Endothelial cell of umbilical vein (primary cell): ENCODE data around the gene GCAT. TPM values are rescaled to one million over a fixed set of nuclear protein-coding genes. Genes with fewer than 3 reads are reported as not detected.

ENCODE experiments used
- BruUV-seq: library from RNA; stranded (reverse); fragments of 400-500 nt; replicated peaks from 2 replicates; lab custom pipeline; 2021; lab: Mats Ljungman, UMichigan
- CTCF ChIA-PET: fragments of 300-600, 350-600 bp; sonication (Branson Sonifier 250); formaldehyde crosslinking; loops from one replicate; lab custom pipeline; 2021; ENCODE audit warnings: antibody characterized with exemption, inconsistent platforms; lab: Charles Lee
- POLR2A ChIA-PET: fragments of 300-600, 350-600 bp; sonication (Branson Sonifier 250); formaldehyde crosslinking; loops from one replicate; lab custom pipeline; 2021; ENCODE audit warnings: antibody characterized with exemption, inconsistent platforms; lab: Charles Lee
- DNase-seq: peaks from one replicate; pipeline ENCODE4 v3.0.0-alpha.2; 2011; ENCODE audit warnings: low read depth, low spot score
- FAIRE-seq: peaks from 2 replicates; lab custom pipeline; 2011; peaks lifted over from hg19 to GRCh38; lab: Jason Lieb, UNC
- H2AFZ ChIP-seq: 2 replicates; pipeline ENCODE4 v1.6.0; 2012; ENCODE audit warnings: low read depth, low read length, control low read depth, inconsistent platforms
- H3K27ac ChIP-seq: 2 replicates; pipeline ENCODE4 v1.5.1; 2011; ENCODE audit warnings: low read depth, mild to moderate bottlenecking, control low read depth, low read length, moderate library complexity; ENCODE audit not compliant: insufficient read depth
- H3K27me3 ChIP-seq, 2 experiments: 2 replicates each; pipeline versions ENCODE4 v1.6.0 to v1.6.1; 2011; ENCODE audit warnings: low read length in 2 of 2, mixed read lengths in 1 of 2; ENCODE audit not compliant: control insufficient read depth in 2 of 2, insufficient read depth in 2 of 2
- H3K36me3 ChIP-seq, 2 experiments: 2 replicates in 1 of 2; 3 replicates in 1 of 2; pipeline ENCODE4 v1.5.1; 2011; ENCODE audit warnings: low read length in 2 of 2, mild to moderate bottlenecking in 1 of 2, moderate library complexity in 1 of 2; ENCODE audit not compliant: control insufficient read depth in 2 of 2, insufficient read depth in 2 of 2; ENCODE audit errors: extremely low read depth in 1 of 2
- H3K4me1 ChIP-seq: 3 replicates; pipeline ENCODE4 v1.5.1; 2011; ENCODE audit warnings: mild to moderate bottlenecking, low read length; ENCODE audit not compliant: control insufficient read depth, insufficient read depth; ENCODE audit errors: extremely low read depth
- H3K4me2 ChIP-seq: 2 replicates; pipeline ENCODE4 v1.6.1; 2011; ENCODE audit warnings: low read length, control low read depth, mixed read lengths; ENCODE audit not compliant: insufficient read depth
- H3K4me3 ChIP-seq, 3 experiments: fragments of 200-600 bp in 1 of 3; sonication (generic), shearing (Covaris generic) in 1 of 3; replicated peaks in 1 of 3; 2 replicates each; pipeline ENCODE4 v1.5.1; 2011 to 2016; ENCODE audit warnings: control low read depth in 3 of 3, low read length in 3 of 3, mild to moderate bottlenecking in 2 of 3, inconsistent platforms in 1 of 3, low read depth in 1 of 3, moderate library complexity in 1 of 3; ENCODE audit not compliant: insufficient read depth in 1 of 3
- H3K79me2 ChIP-seq: 2 replicates; pipeline ENCODE4 v1.6.0; 2012; ENCODE audit warnings: low read length, inconsistent platforms; ENCODE audit not compliant: control insufficient read depth, insufficient read depth
- H3K9ac ChIP-seq: replicated peaks from 2 replicates; pipeline ENCODE3; 2011; ENCODE audit warnings: low read length, control low read depth; ENCODE audit not compliant: insufficient read depth; ENCODE audit errors: extremely low read depth
- H3K9me1 ChIP-seq: replicated peaks from 3 replicates; pipeline ENCODE4 v1.6.0; 2011; ENCODE audit warnings: mild to moderate bottlenecking, low read length; ENCODE audit not compliant: control insufficient read depth, insufficient read depth; ENCODE audit errors: extremely low read depth
- H3K9me3 ChIP-seq: replicated peaks from 2 replicates; pipeline ENCODE4 v1.5.1; 2012; ENCODE audit warnings: low read length, inconsistent platforms; ENCODE audit not compliant: control insufficient read depth, insufficient read depth
- H4K20me1 ChIP-seq: replicated peaks from 2 replicates; pipeline ENCODE3; 2011; ENCODE audit warnings: mild to moderate bottlenecking, low read length; ENCODE audit not compliant: control insufficient read depth, insufficient read depth; ENCODE audit errors: extremely low read depth
- EZH2 ChIP-seq: IDR thresholded peaks from 2 replicates; pipeline ENCODE4 v1.6.1; 2012; ENCODE audit warnings: borderline replicate concordance, low read depth, mild to moderate bottlenecking, moderate library complexity, low read length, inconsistent platforms; ENCODE audit not compliant: severe bottlenecking
- FOS ChIP-seq: IDR thresholded peaks from 2 replicates; pipeline ENCODE4 v1.6.1; 2011; ENCODE audit warnings: mild to moderate bottlenecking, low read length, moderate library complexity, borderline replicate concordance; ENCODE audit not compliant: insufficient read depth
- GATA2 ChIP-seq: IDR thresholded peaks from 2 replicates; pipeline ENCODE4 v1.7.0; 2011; ENCODE audit warnings: low read depth, mild to moderate bottlenecking, moderate library complexity, mixed read lengths, low read length; ENCODE audit not compliant: insufficient read length, insufficient read depth
- JUN ChIP-seq: IDR thresholded peaks from 2 replicates; pipeline ENCODE4 v1.6.1; 2011; ENCODE audit warnings: borderline replicate concordance, low read depth; ENCODE audit not compliant: insufficient read length, insufficient read depth
- MYC ChIP-seq: IDR thresholded peaks from one replicate; pipeline ENCODE4 v1.6.1; 2011; ENCODE audit warnings: mild to moderate bottlenecking, low read depth, low read length
- POLR2A ChIP-seq: IDR thresholded peaks from 2 replicates; pipeline ENCODE4 v1.6.1; 2012; ENCODE audit warnings: low read depth, mild to moderate bottlenecking, control low read depth, low read length
- POLR2AphosphoS5 ChIP-seq: IDR thresholded peaks from 2 replicates; pipeline ENCODE4 v1.6.1; 2012; ENCODE audit warnings: low read depth, mild to moderate bottlenecking, control low read depth, low read length, moderate library complexity; ENCODE audit not compliant: insufficient read depth
- dilution Hi-C: fragments of 300-500 bp; cut with MboI; formaldehyde crosslinking; loops from one replicate; pipeline ENCODE4 v1.15.0; 2019; ENCODE audit warnings: low sequenced_read_pairs; ENCODE audit not compliant: extremely low pct_ligation_motif_present
- intact Hi-C: fragments of 100-400 bp; cut with micrococcal nuclease; formaldehyde crosslinking; loops from one replicate; pipeline ENCODE4 v1.10.0; 2022
- polyA plus RNA-seq, 4 experiments: library from polyadenylated mRNA; depleted of rRNA in 3 of 4; stranded (reverse) in 3 of 4; unstranded in 1 of 4; fragments of >200 nt; gene quantifications; 2 replicates each; pipeline versions ENCODE4 v1.2.1 to v1.2.3, GENCODE V29; 2011 to 2012; ENCODE audit warnings: missing spikeins in 1 of 4
- total RNA-seq: library from RNA; stranded (reverse); gene quantifications from 2 replicates; pipeline ENCODE4 v1.2.3, GENCODE V29; 2021
- TF ChIP-seq, protein P1 (sequence below), 2 donors: IDR thresholded peaks; 1 replicate in 1 of 2; 2 replicates in 1 of 2; pipeline ENCODE4 v1.5.1; 2011; ENCODE audit warnings: low read length in 2 of 2, mild to moderate bottlenecking in 2 of 2, moderate library complexity in 2 of 2, control low read depth in 1 of 2, inconsistent platforms in 1 of 2, low read depth in 1 of 2; ENCODE audit not compliant: insufficient read depth in 1 of 2; ENCODE audit errors: extremely low read depth in 1 of 2
- TF ChIP-seq, protein P2 (sequence below): IDR thresholded peaks from 2 replicates; pipeline ENCODE4 v1.6.1; 2011; ENCODE audit not compliant: insufficient read depth, insufficient read length

The GCAT gene
- total and polyA plus RNA-seq, 2 donors (not counting 3 experiments of a cell fraction or from before 2014, with no cell fraction given), result 19.7 TPM

DNA sequence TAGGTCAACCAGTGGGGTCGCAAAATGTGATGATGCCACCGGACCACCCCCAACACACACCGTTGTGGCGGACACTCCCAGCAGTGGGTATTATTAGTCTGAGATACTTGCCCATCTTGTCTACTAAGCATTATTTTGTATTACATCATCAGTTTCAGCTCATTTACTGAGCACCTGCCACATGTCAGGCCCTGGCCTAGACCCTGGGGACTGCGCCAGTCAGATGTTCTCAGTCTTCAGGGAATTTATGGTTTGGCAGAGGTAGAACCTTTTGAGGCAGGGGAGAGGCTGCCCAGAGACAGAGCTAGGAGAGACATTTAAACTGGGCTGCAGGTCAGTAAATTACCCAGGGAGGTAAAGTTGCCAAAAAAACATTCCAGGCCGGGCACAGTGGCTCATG lies 43.1 kb upstream of the GCAT start:
- ChIA-PET CTCF (interaction anchor here (0.7 kb wide), 1 partner anchor 23 kb away, joined by 3 read pairs; no protein-coding TSS in a partner anchor), POLR2A (no interaction called here)
- no peak overlapping the region for H3K4me2 ChIP-seq
- intact Hi-C loops, result no loop called here
- H3K27ac ChIP-seq, result no peak overlapping the region
- H3K4me3 ChIP-seq, result no peak overlapping the region
- no peak for FAIRE-seq
- no peaks in the 10 kb centered on the region for H3K27me3 ChIP-seq
- H3K9me3 ChIP-seq, result no peaks in the 10 kb centered on the region
- no peak overlapping the region for H3K9ac ChIP-seq
- H3K36me3 ChIP-seq, result peaks cover 9 to 46% of the 10 kb centered on the region in 2 experiments
- no peak for DNase-seq
- dilution Hi-C loops, result no loop called here
- no peaks in the 10 kb centered on the region for H3K79me2 ChIP-seq
- H3K4me1 ChIP-seq, result no peaks in the 10 kb centered on the region
- no TSS peak for BruUV-seq
- TF ChIP-seq FOS, result no peak
- TF ChIP-seq, protein P1, sequence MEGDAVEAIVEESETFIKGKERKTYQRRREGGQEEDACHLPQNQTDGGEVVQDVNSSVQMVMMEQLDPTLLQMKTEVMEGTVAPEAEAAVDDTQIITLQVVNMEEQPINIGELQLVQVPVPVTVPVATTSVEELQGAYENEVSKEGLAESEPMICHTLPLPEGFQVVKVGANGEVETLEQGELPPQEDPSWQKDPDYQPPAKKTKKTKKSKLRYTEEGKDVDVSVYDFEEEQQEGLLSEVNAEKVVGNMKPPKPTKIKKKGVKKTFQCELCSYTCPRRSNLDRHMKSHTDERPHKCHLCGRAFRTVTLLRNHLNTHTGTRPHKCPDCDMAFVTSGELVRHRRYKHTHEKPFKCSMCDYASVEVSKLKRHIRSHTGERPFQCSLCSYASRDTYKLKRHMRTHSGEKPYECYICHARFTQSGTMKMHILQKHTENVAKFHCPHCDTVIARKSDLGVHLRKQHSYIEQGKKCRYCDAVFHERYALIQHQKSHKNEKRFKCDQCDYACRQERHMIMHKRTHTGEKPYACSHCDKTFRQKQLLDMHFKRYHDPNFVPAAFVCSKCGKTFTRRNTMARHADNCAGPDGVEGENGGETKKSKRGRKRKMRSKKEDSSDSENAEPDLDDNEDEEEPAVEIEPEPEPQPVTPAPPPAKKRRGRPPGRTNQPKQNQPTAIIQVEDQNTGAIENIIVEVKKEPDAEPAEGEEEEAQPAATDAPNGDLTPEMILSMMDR (IDR thresholded peaks at IDR 0.05; ENCODE audit: extremely low read depth in 1 of 2, insufficient read depth in 1 of 2, low read depth in 1 of 2, low read length in 2 of 2), result no peak
- TF ChIP-seq EZH2, result no peak
- TF ChIP-seq POLR2A, result no peak
- no peak for TF ChIP-seq POLR2AphosphoS5
- no peak for TF ChIP-seq JUN
- no peak for TF ChIP-seq MYC
- TF ChIP-seq GATA2, result no peak
- TF ChIP-seq, protein P2, sequence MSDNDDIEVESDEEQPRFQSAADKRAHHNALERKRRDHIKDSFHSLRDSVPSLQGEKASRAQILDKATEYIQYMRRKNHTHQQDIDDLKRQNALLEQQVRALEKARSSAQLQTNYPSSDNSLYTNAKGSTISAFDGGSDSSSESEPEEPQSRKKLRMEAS, result no peak
- no peaks in the 10 kb centered on the region for H4K20me1 ChIP-seq
- H3K9me1 ChIP-seq, result no peaks in the 10 kb centered on the region
- no peak overlapping the region for H2AFZ ChIP-seq
